ENCODE data around the gene SPRR5. TPM values are rescaled to one million over a fixed set of nuclear protein-coding genes. Genes with fewer than 3 reads are reported as not detected.

The SPRR5 gene
- total RNA-seq, 8 experiments from 2014 or later, result not detected

GRCh38 chr1:152972196-152972886, 25.3 kb downstream of the SPRR5 start:
- in situ Hi-C loops (cut with MboI; ENCODE audit: low pct_unique_long_range_greater_than_20kb in 2 of 9, low sequenced_read_pairs in 9 of 9, unreplicated experiment in 9 of 9), result no loop called here
- no peaks in the 10 kb centered on the region for H3K4me1 ChIP-seq (replicated peaks in 1 of 2)
- no peak for ATAC-seq (replicated peaks in 6 of 8)
- no peak overlapping the region for H3K27ac ChIP-seq
- no peak overlapping the region for H3K4me3 ChIP-seq
- WGBS, 10 experiments, result 0 to 83% (median 44%) methylated on average over 1 to 4 of the region's 4 CpGs

GRCh38 chr1:152976688-152977087, 29.7 kb downstream of the SPRR5 start:
- ATAC-seq (replicated peaks in 6 of 8), result peak in 2 of 8 experiments; percentile 56 to 60
- WGBS, 10 experiments, result 0 to 50% (median 31%) methylated on average over 1 of the region's 1 CpG; no CpG with 5 or more reads in 4 of the 10 experiments
- in situ Hi-C loops (cut with MboI; ENCODE audit: low pct_unique_long_range_greater_than_20kb in 2 of 9, low sequenced_read_pairs in 9 of 9, unreplicated experiment in 9 of 9), result no loop called here
- no peaks in the 10 kb centered on the region for H3K4me1 ChIP-seq (replicated peaks in 1 of 2)
- no peak overlapping the region for H3K4me3 ChIP-seq
- no peak overlapping the region for H3K27ac ChIP-seq

GRCh38 chr1:152977614-152978013, 30.6 kb downstream of the SPRR5 start:
- H3K4me1 ChIP-seq (replicated peaks in 1 of 2), result no peaks in the 10 kb centered on the region
- ATAC-seq (replicated peaks in 6 of 8), result no peak
- no peak overlapping the region for H3K4me3 ChIP-seq
- H3K27ac ChIP-seq, result no peak overlapping the region
- in situ Hi-C loops (cut with MboI; ENCODE audit: low pct_unique_long_range_greater_than_20kb in 2 of 9, low sequenced_read_pairs in 9 of 9, unreplicated experiment in 9 of 9), result no loop called here

GRCh38 chr1:152980676-152981075, 33.7 kb downstream of the SPRR5 start:
- Histone ChIP-seq H3K4me1 (replicated peaks in 1 of 2) (no peaks in the 10 kb centered on the region), H3K27ac (no peak overlapping the region), H3K4me3 (no peak overlapping the region)
- in situ Hi-C loops (cut with MboI; ENCODE audit: low pct_unique_long_range_greater_than_20kb in 2 of 9, low sequenced_read_pairs in 9 of 9, unreplicated experiment in 9 of 9), result no loop called here
- 40 to 60% (median 57%) methylated on average over 1 of the region's 1 CpG; no CpG with 5 or more reads in 5 of the 10 experiments for WGBS, 10 experiments
- ATAC-seq (replicated peaks in 6 of 8), result no peak

GRCh38 chr1:152981146-152981871, 34.3 kb downstream of the SPRR5 start:
- WGBS, 10 experiments, result 17 to 75% (median 46%) methylated on average over 1 to 5 of the region's 6 CpGs; no CpG with 5 or more reads in 2 of the 10 experiments
- Histone ChIP-seq H3K27ac (no peak overlapping the region), H3K4me3 (no peak overlapping the region), H3K4me1 (replicated peaks in 1 of 2) (no peaks in the 10 kb centered on the region)
- no peak for ATAC-seq (replicated peaks in 6 of 8)
- in situ Hi-C loops (cut with MboI; ENCODE audit: low pct_unique_long_range_greater_than_20kb in 2 of 9, low sequenced_read_pairs in 9 of 9, unreplicated experiment in 9 of 9), result no loop called here

GRCh38 chr1:152982076-152982475, 35.1 kb downstream of the SPRR5 start:
- Histone ChIP-seq H3K27ac (no peak overlapping the region), H3K4me3 (no peak overlapping the region), H3K4me1 (replicated peaks in 1 of 2) (no peaks in the 10 kb centered on the region)
- no peak for ATAC-seq (replicated peaks in 6 of 8)
- in situ Hi-C loops (cut with MboI; ENCODE audit: low pct_unique_long_range_greater_than_20kb in 2 of 9, low sequenced_read_pairs in 9 of 9, unreplicated experiment in 9 of 9), result no loop called here
- WGBS, 10 experiments, result 40 to 78% (median 64%) methylated on average over 1 to 4 of the region's 4 CpGs; no CpG with 5 or more reads in 3 of the 10 experiments

GRCh38 chr1:152983234-152983633, 36.2 kb downstream of the SPRR5 start:
- no peaks in the 10 kb centered on the region for H3K4me1 ChIP-seq (replicated peaks in 1 of 2)
- in situ Hi-C loops (cut with MboI; ENCODE audit: low pct_unique_long_range_greater_than_20kb in 2 of 9, low sequenced_read_pairs in 9 of 9, unreplicated experiment in 9 of 9), result no loop called here
- no peak overlapping the region for H3K27ac ChIP-seq
- no peak overlapping the region for H3K4me3 ChIP-seq
- no peak for ATAC-seq (replicated peaks in 6 of 8)

- H3K4me1 ChIP-seq (replicated peaks in 1 of 2), result no peaks in the 10 kb centered on the region
- no peak within 1 kb of the TSS for H3K4me3 ChIP-seq
- WGBS, 10 experiments, result 0 to 100% (median 78%) methylated on average over 1 to 3 of the region's 3 CpGs; no CpG with 5 or more reads in 2 of the 10 experiments
- in situ Hi-C loops (cut with MboI; ENCODE audit: low pct_unique_long_range_greater_than_20kb in 2 of 9, low sequenced_read_pairs in 9 of 9, unreplicated experiment in 9 of 9), result no loop called here
- no peak within 1 kb of the TSS for H3K27ac ChIP-seq
- ATAC-seq (replicated peaks in 6 of 8), result no peak
These were observed 36.7 kb downstream of the SPRR5 start, which contains the start of gene SPRR1A for GRCh38 chr1:152983743-152984142. TSS of gene SPRR1A (plus strand) at chr1:152984081. CDS start at chr1:152985231, 1,150 bp downstream.

- 0 to 94% (median 56%) methylated on average over 1 to 2 of the region's 2 CpGs for WGBS, 10 experiments
- in situ Hi-C loops (cut with MboI; ENCODE audit: low pct_unique_long_range_greater_than_20kb in 2 of 9, low sequenced_read_pairs in 9 of 9, unreplicated experiment in 9 of 9), result no loop called here
- Histone ChIP-seq H3K4me3 (no peak overlapping the region), H3K27ac (no peak overlapping the region), H3K4me1 (replicated peaks in 1 of 2) (no peaks in the 10 kb centered on the region)
- ATAC-seq (replicated peaks in 6 of 8), result no peak
These were observed 39.6 kb downstream of the SPRR5 start for GRCh38 chr1:152986578-152986977.

- no peak overlapping the region for H3K27ac ChIP-seq
- H3K4me1 ChIP-seq (replicated peaks in 1 of 2), result no peaks in the 10 kb centered on the region
- WGBS, 10 experiments, result 0 to 76% (median 57%) methylated on average over 1 to 6 of the region's 6 CpGs
- ATAC-seq (replicated peaks in 6 of 8), result no peak
- in situ Hi-C loops (cut with MboI; ENCODE audit: low pct_unique_long_range_greater_than_20kb in 2 of 9, low sequenced_read_pairs in 9 of 9, unreplicated experiment in 9 of 9), result no loop called here
- no peak overlapping the region for H3K4me3 ChIP-seq
These were observed 46.2 kb downstream of the SPRR5 start for GRCh38 chr1:152993186-152993585.

GRCh38 chr1:152995842-152996241, 48.8 kb downstream of the SPRR5 start:
- Histone ChIP-seq H3K4me1 (replicated peaks in 1 of 2) (no peaks in the 10 kb centered on the region), H3K4me3 (no peak overlapping the region), H3K27ac (no peak overlapping the region)
- no peak for ATAC-seq (replicated peaks in 6 of 8)
- 0 to 44% (median 25%) methylated on average over 1 of the region's 1 CpG; no CpG with 5 or more reads in 1 of the 10 experiments for WGBS, 10 experiments
- in situ Hi-C loops (cut with MboI; ENCODE audit: low pct_unique_long_range_greater_than_20kb in 2 of 9, low sequenced_read_pairs in 9 of 9, unreplicated experiment in 9 of 9), result no loop called here

- ATAC-seq (replicated peaks in 6 of 8), result no peak
- Histone ChIP-seq H3K4me1 (replicated peaks in 1 of 2) (no peaks in the 10 kb centered on the region), H3K27ac (no peak overlapping the region), H3K4me3 (no peak overlapping the region)
- 0 to 43% (median 8%) methylated on average over 1 to 5 of the region's 5 CpGs; no CpG with 5 or more reads in 1 of the 10 experiments for WGBS, 10 experiments
- in situ Hi-C loops (cut with MboI; ENCODE audit: low pct_unique_long_range_greater_than_20kb in 2 of 9, low sequenced_read_pairs in 9 of 9, unreplicated experiment in 9 of 9), result no loop called here
These were observed 49.8 kb downstream of the SPRR5 start for GRCh38 chr1:152996633-152997400.

GRCh38 chr1:152997901-152998300, 50.9 kb downstream of the SPRR5 start:
- WGBS, 10 experiments, result 0 to 75% (median 46%) methylated on average over 2 to 7 of the region's 7 CpGs; no CpG with 5 or more reads in 1 of the 10 experiments
- Histone ChIP-seq H3K27ac (no peak overlapping the region), H3K4me3 (no peak overlapping the region), H3K4me1 (replicated peaks in 1 of 2) (no peaks in the 10 kb centered on the region)
- peak in 1 of 8 experiments; percentile 14 for ATAC-seq (replicated peaks in 6 of 8)
- in situ Hi-C loops (cut with MboI; ENCODE audit: low pct_unique_long_range_greater_than_20kb in 2 of 9, low sequenced_read_pairs in 9 of 9, unreplicated experiment in 9 of 9), result no loop called here

Data from motor neuron (in vitro differentiated cells).